ENCODE results near the gene BORCS5. TPM values are rescaled to one million over a fixed set of nuclear protein-coding genes. Genes with fewer than 3 reads are reported as not detected.

BORCS5 gene
- total RNA-seq, 1 experiment from 2014 or later = 13.9 TPM

DNA sequence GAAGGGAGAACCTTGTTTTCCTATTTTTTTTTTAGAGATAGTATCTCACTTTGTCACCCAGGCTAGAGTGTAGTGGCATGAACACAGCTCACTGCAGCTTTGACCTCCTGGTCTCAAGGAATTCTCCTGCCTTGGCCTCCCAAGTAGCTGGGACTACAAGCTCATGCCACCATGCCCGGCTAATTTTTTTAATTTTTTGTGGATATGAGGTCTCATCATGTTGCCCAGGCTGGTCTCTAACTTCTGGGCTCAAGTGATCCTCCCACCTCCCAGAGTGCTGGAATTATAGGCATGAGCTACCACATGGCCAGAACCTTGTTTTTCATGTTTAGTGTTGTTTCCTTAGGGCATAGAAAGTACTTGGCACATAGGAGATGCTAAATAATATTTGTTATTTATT, 20.4 kb upstream of the BORCS5 start:
- DNase-seq = no peak
- no peak overlapping the region for H3K4me2 ChIP-seq (ENCODE audit: insufficient read depth, insufficient read length, low read length)
- no peak overlapping the region for H2BK12ac ChIP-seq (ENCODE audit: insufficient read length, low read depth, low read length)
- H3K27ac ChIP-seq (ENCODE audit: insufficient read length, low read depth, low read length) = no peak overlapping the region
- H2BK15ac ChIP-seq (ENCODE audit: low read depth, low read length) = no peak overlapping the region
- H2BK120ac ChIP-seq (ENCODE audit: low read depth, low read length, poor library complexity, severe bottlenecking) = no peak overlapping the region
- no peak overlapping the region for H3K14ac ChIP-seq (ENCODE audit: insufficient read depth, low read length)
- Mint-ChIP-seq H3K4me1 (peaks cover 13 to 24% of the 10 kb centered on the region in 2 experiments), H3K9me3 (no peaks in the 10 kb centered on the region), H3K4me3 (no peak overlapping the region), H3K36me3 (ENCODE audit: insufficient read depth in 1 of 3, low read depth in 3 of 3) (peaks cover 0 to 2% (median 0%) of the 10 kb centered on the region in 3 experiments; a peak in 1 of 7 replicates), H3K27ac (no peak overlapping the region), H3K27me3 (ENCODE audit: low read depth) (no peaks in the 10 kb centered on the region)
- no peaks in the 10 kb centered on the region for H3K79me2 ChIP-seq (ENCODE audit: insufficient read depth, low read length)
- H4K91ac ChIP-seq (ENCODE audit: insufficient read length, low read depth, low read length) = no peak overlapping the region
- no peak overlapping the region for H3K9ac ChIP-seq (ENCODE audit: extremely low read depth, insufficient read length, low read length)
- H3K9me3 ChIP-seq (ENCODE audit: control insufficient read depth, low read depth, low read length) = no peaks in the 10 kb centered on the region
- WGBS (ENCODE audit: extremely low coverage, insufficient read length, low lambda C conversion rate) = no CpG with 5 or more reads among the region's 1 CpG
- H2BK5ac ChIP-seq (ENCODE audit: insufficient read length, low read length) = no peak overlapping the region
- H3K23me2 ChIP-seq (ENCODE audit: insufficient read length, low read depth, low read length, poor library complexity, severe bottlenecking) = no peaks in the 10 kb centered on the region
- no peak overlapping the region for H2BK20ac ChIP-seq (ENCODE audit: low read depth, low read length, poor library complexity, severe bottlenecking)
- no peak overlapping the region for H3K18ac ChIP-seq (ENCODE audit: insufficient read length, low read depth, low read length)
- no peak overlapping the region for H3K56ac ChIP-seq (ENCODE audit: insufficient read length, low read depth, low read length)
- H3K4ac ChIP-seq (ENCODE audit: low read depth, low read length) = no peak overlapping the region
- no peak overlapping the region for H3T11ph ChIP-seq (ENCODE audit: low read length)
- no peak overlapping the region for H2AK5ac ChIP-seq (ENCODE audit: insufficient read length, low read length)
- no peak overlapping the region for H3K23ac ChIP-seq (ENCODE audit: insufficient read length, low read depth, low read length)
- no peaks in the 10 kb centered on the region for H4K20me1 ChIP-seq (ENCODE audit: control insufficient read depth, insufficient read depth, insufficient read length)
- H3K27me3 ChIP-seq (ENCODE audit: insufficient read depth, low read length) = no peaks in the 10 kb centered on the region
- no peak overlapping the region for H4K5ac ChIP-seq (ENCODE audit: insufficient read length, low read depth, low read length)
- H4K8ac ChIP-seq (replicated peaks; ENCODE audit: insufficient read length, low read depth, low read length) = no peak overlapping the region
- H2AFZ ChIP-seq (ENCODE audit: low read length) = no peak overlapping the region
- H3K4me1 ChIP-seq (ENCODE audit: insufficient read depth, low read length) = peaks cover 2% of the 10 kb centered on the region; the same call in 1 of the 2 replicates
- no peaks in the 10 kb centered on the region for H3K79me1 ChIP-seq (ENCODE audit: insufficient read depth, low read depth, low read length, poor library complexity, severe bottlenecking)
- TF ChIP-seq, protein P1, sequence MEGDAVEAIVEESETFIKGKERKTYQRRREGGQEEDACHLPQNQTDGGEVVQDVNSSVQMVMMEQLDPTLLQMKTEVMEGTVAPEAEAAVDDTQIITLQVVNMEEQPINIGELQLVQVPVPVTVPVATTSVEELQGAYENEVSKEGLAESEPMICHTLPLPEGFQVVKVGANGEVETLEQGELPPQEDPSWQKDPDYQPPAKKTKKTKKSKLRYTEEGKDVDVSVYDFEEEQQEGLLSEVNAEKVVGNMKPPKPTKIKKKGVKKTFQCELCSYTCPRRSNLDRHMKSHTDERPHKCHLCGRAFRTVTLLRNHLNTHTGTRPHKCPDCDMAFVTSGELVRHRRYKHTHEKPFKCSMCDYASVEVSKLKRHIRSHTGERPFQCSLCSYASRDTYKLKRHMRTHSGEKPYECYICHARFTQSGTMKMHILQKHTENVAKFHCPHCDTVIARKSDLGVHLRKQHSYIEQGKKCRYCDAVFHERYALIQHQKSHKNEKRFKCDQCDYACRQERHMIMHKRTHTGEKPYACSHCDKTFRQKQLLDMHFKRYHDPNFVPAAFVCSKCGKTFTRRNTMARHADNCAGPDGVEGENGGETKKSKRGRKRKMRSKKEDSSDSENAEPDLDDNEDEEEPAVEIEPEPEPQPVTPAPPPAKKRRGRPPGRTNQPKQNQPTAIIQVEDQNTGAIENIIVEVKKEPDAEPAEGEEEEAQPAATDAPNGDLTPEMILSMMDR (conservative IDR thresholded peaks at IDR 0.05) = no peak

Data from H9 (cell line).